K562 (cell line): ENCODE measurements around the gene SLC25A53. TPM values are rescaled to one million over a fixed set of nuclear protein-coding genes. Genes with fewer than 3 reads are reported as not detected.

Experiments
- ARID1B ChIP-seq: fragments of 450-650 bp; IDR thresholded peaks from 2 replicates; pipeline ENCODE4 v1.6.1; 2016; ENCODE audit warnings: antibody characterized with exemption, mild to moderate bottlenecking, inconsistent platforms
- CBX3 ChIP-seq, 2 experiments: IDR thresholded peaks; 1 replicate in 1 of 2; 2 replicates in 1 of 2; pipeline ENCODE4 v1.6.1; 2012; ENCODE audit warnings: inconsistent platforms in 2 of 2, low read length in 2 of 2, borderline replicate concordance in 1 of 2, control low read depth in 1 of 2
- E2F5 ChIP-seq: sonication (generic); formaldehyde crosslinking; IDR thresholded peaks from 2 replicates; pipeline ENCODE4 v1.8.0; 2022; ENCODE audit warnings: mild to moderate bottlenecking, missing genetic modification reagents
- FIP1L1 ChIP-seq: fragments of 200-400 bp; formaldehyde crosslinking; IDR thresholded peaks from 2 replicates; pipeline ENCODE4 v1.6.1; 2018; ENCODE audit warnings: mild to moderate bottlenecking, low read depth, low read length; ENCODE audit not compliant: poor library complexity, severe bottlenecking
- FOXP4 ChIP-seq: sonication (generic); formaldehyde crosslinking; IDR thresholded peaks from 2 replicates; pipeline ENCODE4 v1.8.0; 2022; ENCODE audit warnings: mild to moderate bottlenecking, missing genetic modification reagents, borderline replicate concordance
- GTF2F1 ChIP-seq: IDR thresholded peaks from 2 replicates; pipeline ENCODE4 v1.6.1; 2011; ENCODE audit warnings: low read depth, low read length, improper control_type of control experiment
- HMBOX1 ChIP-seq: sonication (generic); IDR thresholded peaks from 2 replicates; pipeline ENCODE4 v1.6.1; 2016
- L3MBTL2 ChIP-seq: fragments of 450-650 bp; IDR thresholded peaks from 2 replicates; pipeline ENCODE4 v1.6.1; 2016; ENCODE audit warnings: mild to moderate bottlenecking, moderate library complexity
- MAFF ChIP-seq: IDR thresholded peaks from 2 replicates; pipeline ENCODE4 v1.6.1; 2012; ENCODE audit warnings: low read length, improper control_type of control experiment
- MNT ChIP-seq, 2 experiments: fragments of 450-650 bp; conservative IDR thresholded peaks; 2 replicates each; pipeline ENCODE4 v1.6.1; 2017; ENCODE audit warnings: mild to moderate bottlenecking in 2 of 2, moderate library complexity in 2 of 2
- PCBP2 ChIP-seq: fragments of 200-400 bp; formaldehyde crosslinking; IDR thresholded peaks from 2 replicates; pipeline ENCODE4 v1.6.1; 2018; ENCODE audit warnings: low read length, low read depth, mild to moderate bottlenecking, moderate library complexity; ENCODE audit not compliant: poor library complexity, severe bottlenecking
- RBM39 ChIP-seq: fragments of 200-400 bp; formaldehyde crosslinking; optimal IDR thresholded peaks from 2 replicates; pipeline ENCODE3; 2018; ENCODE audit warnings: low read depth, low read length
- RCOR1 ChIP-seq, 2 experiments: IDR thresholded peaks; 2 replicates each; pipeline ENCODE4 v1.6.1; 2012; ENCODE audit warnings: low read depth in 2 of 2, low read length in 2 of 2, borderline replicate concordance in 1 of 2, improper control_type of control experiment in 1 of 2
- SREBF1 ChIP-seq: fragments of 150-350 bp; IDR thresholded peaks from 2 replicates; pipeline ENCODE4 v1.6.1; 2014; ENCODE audit warnings: antibody characterized with exemption, low read depth, low read length, borderline replicate concordance
- TARDBP ChIP-seq: fragments of 450-650 bp; IDR thresholded peaks from 2 replicates; pipeline ENCODE4 v1.6.1; 2016
- ZBTB2 ChIP-seq: fragments of 450-650 bp; IDR thresholded peaks from 2 replicates; pipeline ENCODE4 v1.6.1; 2016; ENCODE audit warnings: antibody characterized with exemption
- ZBTB26 ChIP-seq: fragments of 450-650 bp; formaldehyde crosslinking; IDR thresholded peaks from 2 replicates; pipeline ENCODE4 v1.4.0; 2022; ENCODE audit warnings: missing genetic modification characterization
- ZNF146 ChIP-seq: IDR thresholded peaks from one replicate; pipeline ENCODE4 v1.6.1; 2018; ENCODE audit warnings: missing compliant biosample characterization; ENCODE audit not compliant: unreplicated experiment
- polyA plus RNA-seq, 8 experiments: library from polyadenylated mRNA; depleted of rRNA in 4 of 8; stranded (reverse) in 5 of 8; unstranded in 3 of 8; fragments of >200 nt; fragmentation: Nextera tagmentation in 2 of 8; fragmentation: Illumina TruSeq in 1 of 8; extraction: Ambion mirVana in 2 of 8; extraction: Trizol in 1 of 8; gene quantifications; 2 replicates each; pipeline versions ENCODE4 v1.2.1 to v1.2.3, GENCODE V29; 2011 to 2014; ENCODE audit warnings: inconsistent platforms in 1 of 8, missing spikeins in 1 of 8
- total RNA-seq, 7 experiments: library from RNA; depleted of rRNA in 6 of 7; stranded (reverse); fragments of >200 nt in 6 of 7; fragmentation: Illumina TruSeq in 2 of 7; extraction: Trizol in 2 of 7; gene quantifications; 2 replicates each; pipeline versions ENCODE4 v1.2.1 to v1.2.3, GENCODE V29; 2011 to 2021; ENCODE audit warnings: low replicate concordance in 1 of 7

SLC25A53 gene
- total and polyA plus RNA-seq, 9 of the 15 experiments (the other 6 are each of a cell fraction or from before 2014, with no cell fraction given) = 2.4 to 8.6 (median 5.6) TPM

GRCh38 chrX:104156630-104157529 lies at the start of gene SLC25A53 (continued):
- 0 out of 2 replicates have a peak, but pooled peaks have one; percentile 28 for TF ChIP-seq ZBTB2
- no peak for TF ChIP-seq GTF2F1
- no peak for TF ChIP-seq E2F5 (CRISPR knock-in tag)
- TF ChIP-seq HMBOX1 = no peak
- TF ChIP-seq MNT (conservative IDR thresholded peaks at IDR 0.05) = peak; percentile 73 to 89
- no peak; a peak in 1 of 3 replicates for TF ChIP-seq CBX3 (IDR thresholded peaks at IDR 0.05; ENCODE audit: borderline replicate concordance in 1 of 2, low read length in 2 of 2)
- TF ChIP-seq FIP1L1 = no peak
- TF ChIP-seq FOXP4 = no peak
- no peak for TF ChIP-seq RBM39
- TF ChIP-seq SREBF1 = no peak
- TF ChIP-seq RCOR1 (IDR thresholded peaks at IDR 0.05; ENCODE audit: borderline replicate concordance in 1 of 2, low read depth in 2 of 2, low read length in 2 of 2) = no peak
- peak; percentile 40 for TF ChIP-seq ARID1B
- no peak for TF ChIP-seq ZBTB26
- TF ChIP-seq ZNF146 = no peak
- no peak for TF ChIP-seq MAFF
- no peak for TF ChIP-seq PCBP2
- TF ChIP-seq TARDBP = no peak
- TF ChIP-seq L3MBTL2 = peak; percentile 58; the same call in 1 of the 2 replicates
